NCI-H2196 (cell line): ENCODE measurements around the gene PGC.

Source experiments
- DNase-seq: peaks from one replicate; lab custom pipeline; 2025; ENCODE audit not compliant: unreplicated experiment; lab: John Stamatoyannopoulos, UW

The PGC gene

GRCh38 chr6:41732591-41733359 lies 14.4 kb downstream of the PGC start:
- no peak for DNase-seq

GRCh38 chr6:41732149-41732548 lies 15.0 kb downstream of the PGC start:
- DNase-seq: no peak

DNA sequence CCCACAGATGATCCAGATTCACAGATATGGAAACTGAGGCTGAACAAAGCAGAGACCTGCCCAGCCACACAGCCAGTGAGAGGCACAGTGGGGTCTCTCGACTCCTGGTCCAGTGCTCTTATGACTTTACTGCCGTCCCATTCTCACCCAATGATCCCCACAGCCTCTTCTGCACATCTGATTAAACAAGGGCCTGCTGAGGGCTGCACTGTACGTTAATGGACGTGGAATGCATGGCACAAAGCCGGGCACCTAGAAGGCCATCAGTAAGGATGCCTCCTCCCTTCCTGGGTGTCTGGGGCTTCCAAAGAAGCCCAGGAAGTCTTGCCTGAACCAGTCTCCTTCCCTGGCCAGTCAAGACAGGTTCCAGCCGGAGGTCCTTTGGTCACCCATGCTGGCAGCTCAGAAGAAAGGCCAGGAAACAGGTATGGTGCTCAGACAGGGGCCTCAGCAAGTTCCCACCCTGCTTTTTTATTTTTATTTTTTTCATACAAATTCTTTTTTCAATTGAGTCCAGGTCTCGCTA lies 15.6 kb downstream of the PGC start:
- DNase-seq: no peak

DNA sequence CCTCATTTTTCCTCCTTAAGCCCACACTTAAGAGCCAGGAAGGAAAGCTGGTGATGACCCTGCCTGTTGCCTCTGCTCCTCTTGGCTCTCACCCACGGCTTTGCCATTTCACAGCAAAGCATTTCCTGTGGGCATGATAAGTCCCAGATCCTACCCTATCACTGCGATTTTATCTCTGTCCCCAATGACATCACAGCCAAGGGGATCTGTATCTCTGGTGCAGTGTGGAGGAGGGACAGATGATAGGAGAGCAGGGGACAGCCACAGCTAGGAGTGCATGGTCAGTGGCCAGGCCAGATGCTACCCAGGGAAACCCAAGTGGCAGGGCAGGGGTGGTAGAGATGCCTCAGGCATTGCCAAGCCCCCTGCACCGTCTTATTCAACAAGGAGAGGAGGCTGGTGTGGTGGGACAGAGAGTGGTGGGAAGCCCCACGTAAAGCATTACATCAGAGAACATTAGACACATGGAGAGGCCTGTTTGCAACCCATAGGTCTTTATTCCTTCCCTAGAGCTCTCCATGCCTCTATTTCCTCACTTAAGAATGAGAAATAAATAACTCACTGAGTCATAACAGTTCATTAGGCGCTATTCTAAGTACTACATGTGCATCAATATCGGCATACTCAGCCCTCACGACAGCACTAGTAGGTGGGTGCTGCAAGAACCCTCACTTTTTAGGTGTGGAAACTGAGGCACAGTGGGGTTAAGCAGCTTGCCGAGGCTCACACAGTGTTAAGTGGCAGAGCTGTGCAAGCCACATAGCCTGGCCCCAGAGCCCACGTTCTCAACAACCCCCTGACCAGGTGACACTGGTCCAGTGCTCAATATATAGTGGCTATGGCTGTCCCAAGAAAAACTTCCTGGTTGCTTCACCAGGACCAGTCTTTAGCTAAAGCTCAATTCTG lies 16.4 kb downstream of the PGC start:
- DNase-seq: no peak

GRCh38 chr6:41729624-41730023 lies 17.6 kb downstream of the PGC start:
- DNase-seq: no peak

- no peak for DNase-seq
Measured at GRCh38 chr6:41728954-41729353, 18.2 kb downstream of the PGC start.

DNA sequence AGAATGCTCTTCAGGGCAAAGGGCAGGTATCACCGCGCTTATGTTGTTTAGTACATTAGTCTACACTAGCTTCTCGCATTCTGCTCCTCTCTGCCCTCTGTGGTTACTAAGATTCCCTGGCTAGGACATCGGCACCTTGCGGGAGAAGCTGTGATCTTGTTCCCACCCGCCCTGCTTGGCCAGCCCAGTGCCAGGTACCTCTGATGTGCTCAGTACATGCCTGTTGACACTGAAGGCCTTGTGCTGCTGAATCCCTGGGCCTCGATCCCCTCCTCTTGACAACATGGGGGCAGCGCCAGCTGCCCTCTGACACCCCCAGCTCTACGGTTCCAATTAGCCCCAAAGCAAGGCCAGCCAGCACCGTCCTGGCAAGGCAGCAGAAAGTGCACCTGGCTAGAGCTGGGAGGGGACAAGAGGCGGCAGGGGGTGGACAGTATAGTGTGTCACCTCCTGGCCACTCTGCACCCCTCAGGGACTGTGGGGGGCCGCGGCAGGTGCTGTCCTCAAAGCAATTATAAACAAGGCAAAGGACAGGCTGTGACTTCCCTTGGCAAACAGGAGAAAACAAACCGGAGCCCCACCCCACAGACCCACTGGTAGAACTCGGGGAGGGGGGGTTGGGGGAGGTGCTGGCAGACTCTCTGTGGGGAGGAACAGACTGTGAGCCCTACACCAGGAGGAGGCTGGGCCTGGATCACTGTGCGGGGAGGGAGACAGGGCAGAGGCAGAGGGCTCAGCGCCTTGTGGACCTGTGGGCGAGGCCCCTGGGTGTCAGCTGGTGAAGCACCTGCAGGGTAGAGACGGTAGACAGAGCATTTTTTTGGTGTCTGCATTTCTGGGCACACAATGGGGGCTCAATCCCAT lies 18.9 kb downstream of the PGC start:
- DNase-seq: peak; percentile 89

GRCh38 chr6:41727705-41728072 lies 19.5 kb downstream of the PGC start:
- DNase-seq: no peak

DNA sequence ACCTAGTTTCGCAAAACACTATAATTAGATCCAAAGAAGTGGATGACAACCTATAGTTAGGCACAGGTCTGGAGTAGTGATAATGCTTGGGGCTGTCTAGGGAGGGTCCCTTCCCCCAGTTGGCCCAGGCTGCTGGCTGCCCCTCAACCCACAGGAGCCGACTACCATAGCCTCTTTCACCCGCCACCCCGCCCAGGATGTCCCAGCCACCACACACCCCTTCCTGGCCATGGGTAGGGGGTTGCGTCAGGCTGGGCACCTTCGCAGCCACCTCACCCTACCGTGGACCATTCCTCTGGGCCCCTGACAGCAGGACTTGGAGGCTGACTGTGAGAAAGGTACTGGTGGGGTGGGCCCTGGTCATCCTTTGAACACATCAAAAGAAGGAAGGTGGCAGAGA lies 20.3 kb downstream of the PGC start:
- no peak for DNase-seq

GRCh38 chr6:41724586-41725501 lies 22.4 kb downstream of the PGC start:
- no peak for DNase-seq

DNA sequence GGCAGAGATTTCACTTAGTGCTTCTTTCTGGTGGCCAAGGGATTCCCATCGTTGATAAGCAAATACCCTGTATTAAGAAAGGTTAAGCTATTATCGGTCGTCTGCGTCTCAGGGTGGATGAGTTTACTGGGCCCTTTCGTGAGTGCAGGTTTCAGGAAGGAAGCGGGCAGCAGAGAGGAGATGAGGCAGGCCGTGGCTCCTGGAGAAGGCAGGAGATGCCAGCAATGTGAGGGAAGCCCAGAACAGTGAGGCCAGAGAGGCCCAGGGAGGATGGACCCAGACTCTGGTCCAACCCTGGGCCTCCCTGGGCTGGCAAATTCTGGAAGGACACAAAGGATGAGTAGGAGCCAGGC lies 23.0 kb downstream of the PGC start:
- no peak for DNase-seq

DNA sequence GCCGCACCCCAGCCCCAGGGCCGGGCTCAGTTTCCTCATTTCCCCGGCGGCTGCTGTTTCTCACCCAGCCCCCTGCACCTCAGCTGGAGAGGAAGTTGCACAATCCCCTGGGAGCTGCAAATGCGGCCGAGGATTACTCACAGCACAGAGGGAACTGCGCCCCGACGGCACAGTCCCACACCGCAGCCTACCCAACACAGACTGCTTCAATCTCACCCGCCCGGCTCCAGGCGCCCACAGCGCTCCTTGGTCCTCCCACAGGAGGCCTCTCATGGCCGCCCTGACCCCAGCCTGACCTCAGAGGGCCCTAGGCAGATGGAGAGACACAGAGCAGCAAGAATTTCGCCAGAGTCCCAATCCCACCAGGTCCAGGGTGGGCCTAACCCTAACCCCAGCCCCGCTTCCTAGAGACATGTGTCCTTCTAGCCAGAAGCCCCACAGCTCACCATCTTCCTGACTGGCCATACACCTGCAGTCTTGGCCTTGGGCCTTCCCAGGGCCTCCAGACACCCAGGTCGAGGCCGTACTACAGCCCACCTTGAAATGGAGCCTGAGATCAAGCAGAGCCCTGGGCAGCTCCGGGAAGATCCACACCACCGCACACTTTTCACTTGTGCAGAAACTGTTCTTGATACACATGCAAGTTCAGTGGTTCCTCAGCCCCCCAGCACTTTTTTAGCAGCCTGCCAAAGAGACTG lies 23.5 kb downstream of the PGC start:
- DNase-seq: no peak

- no peak for DNase-seq
Measured at GRCh38 chr6:41722969-41723529, 24.1 kb downstream of the PGC start.

GRCh38 chr6:41721414-41721813 lies 25.8 kb downstream of the PGC start:
- no peak for DNase-seq

GRCh38 chr6:41720783-41721182 lies 26.4 kb downstream of the PGC start:
- no peak for DNase-seq

DNA sequence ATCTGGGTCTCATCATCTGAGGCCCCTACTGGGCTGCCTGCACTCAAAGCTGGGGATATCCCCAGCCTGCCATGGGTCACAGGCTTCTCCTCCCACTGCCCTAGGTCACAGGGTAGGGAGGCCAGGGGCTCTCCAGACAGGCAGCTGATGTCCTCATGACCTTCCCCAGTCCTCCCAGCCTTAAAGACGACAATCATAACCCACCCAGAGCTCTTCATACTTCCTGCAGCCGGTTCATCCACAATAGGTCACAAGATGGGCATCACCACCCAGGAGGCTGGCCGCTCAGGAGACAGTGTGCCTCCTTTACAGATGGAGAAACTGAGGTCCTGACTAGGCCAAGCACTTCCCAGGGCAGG lies 27.0 kb downstream of the PGC start:
- DNase-seq: no peak

DNA sequence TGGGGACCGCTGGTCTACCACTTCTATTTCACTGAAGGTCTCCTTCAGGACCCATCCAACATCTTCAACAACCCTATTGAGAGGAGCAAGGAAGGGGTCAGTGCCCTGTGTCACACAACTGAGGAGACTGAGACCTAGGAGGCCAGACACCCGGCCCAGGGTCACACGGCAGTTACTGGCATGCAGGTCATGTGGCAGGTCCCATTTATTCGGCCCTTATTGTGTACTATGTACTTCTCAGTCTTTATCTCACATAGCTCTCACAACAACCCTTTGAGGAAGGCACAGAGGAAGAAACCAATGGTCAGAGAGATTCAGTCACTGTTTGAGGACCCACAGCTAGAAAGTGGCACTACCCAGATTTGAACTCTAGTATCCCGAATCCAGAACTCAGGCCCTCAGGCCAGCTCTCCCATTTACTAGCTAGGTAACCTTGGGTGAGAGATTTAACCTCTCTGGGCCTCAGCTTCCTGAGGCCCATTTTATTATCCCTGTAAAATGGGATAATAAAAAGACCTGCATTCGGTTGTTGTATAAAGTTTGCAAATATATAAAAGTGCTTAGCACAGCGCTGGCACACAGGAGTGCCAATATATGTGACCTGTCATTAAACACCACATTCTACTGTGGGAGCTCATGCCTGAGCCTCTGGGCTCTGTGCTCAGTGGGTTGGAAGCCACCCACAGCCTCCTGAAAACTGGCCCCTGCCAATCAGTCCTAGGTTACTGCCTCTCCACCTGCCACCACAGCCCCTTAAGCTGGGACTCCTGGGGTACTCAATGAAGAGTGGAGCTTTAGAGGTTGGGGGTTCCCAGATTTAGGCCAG lies 27.5 kb downstream of the PGC start:
- DNase-seq: no peak

DNA sequence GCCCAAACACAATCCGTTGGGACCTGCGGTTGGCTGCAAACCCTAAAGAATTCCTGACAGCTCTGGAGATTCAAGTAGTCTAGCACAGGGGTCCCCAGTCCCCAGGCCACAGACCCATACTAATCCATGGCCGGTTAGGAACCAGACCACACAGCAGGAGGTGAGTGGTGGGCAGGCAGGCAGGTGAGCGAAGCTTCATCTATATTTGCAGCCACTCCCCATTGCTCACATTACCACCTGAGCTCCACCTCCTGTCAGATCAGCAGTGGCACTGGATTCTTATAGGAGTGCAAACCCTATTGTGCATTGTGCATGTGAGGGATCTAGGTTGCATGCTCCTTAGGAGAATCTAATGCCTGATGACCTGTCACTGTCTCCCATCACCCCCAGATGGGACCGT lies 28.4 kb downstream of the PGC start:
- no peak for DNase-seq

DNA sequence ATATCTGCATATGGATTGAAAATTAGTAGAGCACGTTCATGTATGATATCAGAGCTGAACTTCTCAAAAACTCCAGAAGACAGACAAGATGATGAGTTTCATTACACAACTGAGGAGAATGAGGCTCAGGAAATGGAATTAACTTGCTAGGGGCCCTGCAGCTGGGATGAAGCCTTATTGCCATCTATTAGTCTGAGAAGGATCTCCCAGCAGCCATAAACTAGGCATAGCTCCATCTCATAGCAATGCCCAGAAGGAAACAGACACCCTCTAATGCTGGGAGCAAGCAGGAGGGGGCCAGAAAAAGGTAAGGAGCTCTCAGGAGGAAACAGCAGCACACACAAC lies 29.8 kb downstream of the PGC start:
- no peak for DNase-seq
